ENCODE measurements around the gene AKAP12.

AKAP12 gene

GRCh38 chr6:151225919-151226318, 13.8 kb upstream of the AKAP12 start:
- no peak for ATAC-seq
- Mint-ChIP-seq H3K4me3 (no peak overlapping the region), H3K9me3 (no peaks in the 10 kb centered on the region), H3K36me3 (no peaks in the 10 kb centered on the region), H3K27me3 (peaks cover 10% of the 10 kb centered on the region), H3K27ac (no peak overlapping the region), H3K4me1 (peaks cover 8% of the 10 kb centered on the region)

- peaks cover 8% of the 10 kb centered on the region for H3K4me1 Mint-ChIP-seq
- ATAC-seq: no peak
Measured at GRCh38 chr6:151228788-151229400, 10.9 kb upstream of the AKAP12 start.

GRCh38 chr6:151229401-151230276, 10.1 kb upstream of the AKAP12 start:
- no peak for ATAC-seq
- H3K9me3 Mint-ChIP-seq: no peaks in the 10 kb centered on the region
- peaks cover 10% of the 10 kb centered on the region for H3K27me3 Mint-ChIP-seq
- no peaks in the 10 kb centered on the region for H3K36me3 Mint-ChIP-seq
- H3K4me3 Mint-ChIP-seq: no peak overlapping the region
- H3K4me1 Mint-ChIP-seq: peaks cover 8% of the 10 kb centered on the region
- no peak overlapping the region for H3K27ac Mint-ChIP-seq

More at GRCh38 chr6:151228788-151229400, 10.9 kb upstream of the AKAP12 start:
- Mint-ChIP-seq H3K9me3 (no peaks in the 10 kb centered on the region), H3K36me3 (no peaks in the 10 kb centered on the region), H3K27me3 (peaks cover 10% of the 10 kb centered on the region), H3K27ac (no peak overlapping the region), H3K4me3 (no peak overlapping the region)

- no peaks in the 10 kb centered on the region for H3K9me3 Mint-ChIP-seq
- no peak for ATAC-seq
- no peak overlapping the region for H3K27ac Mint-ChIP-seq
- no peaks in the 10 kb centered on the region for H3K36me3 Mint-ChIP-seq
- no peak overlapping the region for H3K4me3 Mint-ChIP-seq
- peaks cover 10% of the 10 kb centered on the region for H3K27me3 Mint-ChIP-seq
- H3K4me1 Mint-ChIP-seq: peaks cover 8% of the 10 kb centered on the region
Measured at GRCh38 chr6:151230277-151230577, 9.5 kb upstream of the AKAP12 start.

- Mint-ChIP-seq H3K9me3 (no peaks in the 10 kb centered on the region), H3K27me3 (peaks cover 25% of the 10 kb centered on the region), H3K27ac (no peak overlapping the region), H3K4me1 (peaks cover 14% of the 10 kb centered on the region), H3K36me3 (no peaks in the 10 kb centered on the region), H3K4me3 (no peak overlapping the region)
- ATAC-seq: no peak
Measured at GRCh38 chr6:151232899-151233298, 6.9 kb upstream of the AKAP12 start.

- H3K27ac Mint-ChIP-seq: no peak overlapping the region
- no peak overlapping the region for H3K4me3 Mint-ChIP-seq
- H3K27me3 Mint-ChIP-seq: peaks cover 33% of the 10 kb centered on the region
- no peaks in the 10 kb centered on the region for H3K9me3 Mint-ChIP-seq
- ATAC-seq: no peak
- H3K36me3 Mint-ChIP-seq: no peaks in the 10 kb centered on the region
- H3K4me1 Mint-ChIP-seq: peaks cover 14% of the 10 kb centered on the region
Measured at GRCh38 chr6:151233731-151234130, 6.0 kb upstream of the AKAP12 start.

- Mint-ChIP-seq H3K4me1 (peaks cover 19% of the 10 kb centered on the region), H3K4me3 (no peak overlapping the region), H3K36me3 (no peaks in the 10 kb centered on the region), H3K27ac (peak overlapping the region; percentile 6), H3K27me3 (peaks cover 43% of the 10 kb centered on the region), H3K9me3 (no peaks in the 10 kb centered on the region)
- no peak for ATAC-seq
Measured at GRCh38 chr6:151236668-151237401, 2.9 kb upstream of the AKAP12 start.

GRCh38 chr6:151240036-151240685, 394 bp downstream of the AKAP12 start:
- Mint-ChIP-seq H3K4me1 (peaks cover 19% of the 10 kb centered on the region), H3K27me3 (peaks cover 73% of the 10 kb centered on the region), H3K9me3 (no peaks in the 10 kb centered on the region), H3K4me3 (peak overlapping the region; percentile 89), H3K27ac (peak overlapping the region; percentile 76), H3K36me3 (no peaks in the 10 kb centered on the region)
- peak; percentile 81 for ATAC-seq

- Mint-ChIP-seq H3K9me3 (no peaks in the 10 kb centered on the region), H3K4me3 (peak overlapping the region; percentile 51), H3K27ac (peak overlapping the region; percentile 76), H3K27me3 (peaks cover 73% of the 10 kb centered on the region), H3K4me1 (peaks cover 19% of the 10 kb centered on the region), H3K36me3 (no peaks in the 10 kb centered on the region)
- ATAC-seq: no peak
Measured at GRCh38 chr6:151240791-151241642, 1.2 kb downstream of the AKAP12 start.

- Mint-ChIP-seq H3K27me3 (peaks cover 69% of the 10 kb centered on the region), H3K4me1 (peaks cover 17% of the 10 kb centered on the region), H3K36me3 (no peaks in the 10 kb centered on the region), H3K4me3 (no peak overlapping the region), H3K9me3 (no peaks in the 10 kb centered on the region), H3K27ac (no peak overlapping the region)
- no peak for ATAC-seq
Measured at GRCh38 chr6:151241853-151242252, 2.1 kb downstream of the AKAP12 start.

GRCh38 chr6:151242420-151242861, 2.7 kb downstream of the AKAP12 start:
- H3K4me3 Mint-ChIP-seq: no peak overlapping the region
- no peaks in the 10 kb centered on the region for H3K9me3 Mint-ChIP-seq
- peaks cover 67% of the 10 kb centered on the region for H3K27me3 Mint-ChIP-seq
- ATAC-seq: no peak
- H3K27ac Mint-ChIP-seq: no peak overlapping the region
- peaks cover 12% of the 10 kb centered on the region for H3K4me1 Mint-ChIP-seq
- no peaks in the 10 kb centered on the region for H3K36me3 Mint-ChIP-seq

- H3K4me3 Mint-ChIP-seq: no peak overlapping the region
- H3K36me3 Mint-ChIP-seq: no peaks in the 10 kb centered on the region
- no peak for ATAC-seq
- H3K4me1 Mint-ChIP-seq: peaks cover 12% of the 10 kb centered on the region
- H3K9me3 Mint-ChIP-seq: no peaks in the 10 kb centered on the region
- H3K27me3 Mint-ChIP-seq: peaks cover 67% of the 10 kb centered on the region
- H3K27ac Mint-ChIP-seq: no peak overlapping the region
Measured at GRCh38 chr6:151243481-151243880, 3.7 kb downstream of the AKAP12 start.

GRCh38 chr6:151247490-151247889, 7.7 kb downstream of the AKAP12 start:
- H3K4me3 Mint-ChIP-seq: no peak overlapping the region
- no peaks in the 10 kb centered on the region for H3K4me1 Mint-ChIP-seq
- no peak overlapping the region for H3K27ac Mint-ChIP-seq
- no peaks in the 10 kb centered on the region for H3K9me3 Mint-ChIP-seq
- H3K27me3 Mint-ChIP-seq: peaks cover 52% of the 10 kb centered on the region
- ATAC-seq: no peak
- no peaks in the 10 kb centered on the region for H3K36me3 Mint-ChIP-seq

GRCh38 chr6:151248295-151248694, 8.5 kb downstream of the AKAP12 start:
- H3K4me1 Mint-ChIP-seq: no peaks in the 10 kb centered on the region
- peak; percentile 48 for ATAC-seq
- no peaks in the 10 kb centered on the region for H3K9me3 Mint-ChIP-seq
- H3K27ac Mint-ChIP-seq: no peak overlapping the region
- peaks cover 44% of the 10 kb centered on the region for H3K27me3 Mint-ChIP-seq
- H3K4me3 Mint-ChIP-seq: no peak overlapping the region
- H3K36me3 Mint-ChIP-seq: no peaks in the 10 kb centered on the region
